HG02973 (cell line): ENCODE data around the gene MYOM1.

Source experiments
- ATAC-seq: cut with Tn5 transposase; IDR thresholded peaks from one replicate; pipeline ENCODE4 v1.9.1; 2021; ENCODE audit warnings: moderate library complexity; ENCODE audit not compliant: unreplicated experiment

Gene MYOM1

DNA sequence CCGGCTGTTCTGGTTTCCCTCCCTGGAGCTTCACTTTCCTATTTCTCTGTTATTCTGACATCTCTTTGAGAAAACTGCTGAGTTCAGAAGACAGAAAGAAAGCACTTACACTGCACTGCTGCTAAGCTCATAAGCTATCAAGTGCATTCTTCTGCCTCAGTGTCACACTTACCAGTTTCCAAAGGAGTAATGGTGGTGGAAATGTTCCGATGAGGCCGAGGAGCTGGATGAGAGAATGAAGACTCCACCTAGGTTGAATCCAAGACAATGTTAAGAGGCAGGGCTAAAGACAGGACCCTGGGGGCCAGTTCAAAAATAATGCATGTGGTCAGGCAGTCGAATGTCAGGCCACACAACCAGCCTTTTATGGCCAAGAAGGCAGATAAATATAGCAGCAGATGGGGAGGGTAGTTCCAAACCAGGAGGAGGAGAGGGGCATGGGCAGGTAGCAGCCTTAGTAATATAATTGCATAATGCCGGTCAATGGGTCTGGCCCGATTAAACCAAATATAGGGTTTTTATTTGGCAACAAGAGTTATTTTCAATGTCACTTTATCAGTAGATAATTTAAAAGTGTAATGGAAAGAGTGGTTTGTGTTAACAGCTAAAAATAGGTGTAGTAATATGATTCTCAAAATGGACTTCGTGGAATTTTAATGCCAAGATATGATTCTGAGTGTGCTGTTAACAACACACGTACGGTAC is at the start of gene MYOM1:
Gene MYOM1, minus strand, starts transcription at position 338 of the 705 bp plus-strand sequence. CDS start 4,745 bp downstream, outside the sequence.
- ATAC-seq: no peak

- no peak for ATAC-seq
Observed at GRCh38 chr18:3269241-3269913, 49.6 kb upstream of the MYOM1 start.

- no peak for ATAC-seq
Observed at GRCh38 chr18:3268306-3268705, 48.5 kb upstream of the MYOM1 start.

DNA sequence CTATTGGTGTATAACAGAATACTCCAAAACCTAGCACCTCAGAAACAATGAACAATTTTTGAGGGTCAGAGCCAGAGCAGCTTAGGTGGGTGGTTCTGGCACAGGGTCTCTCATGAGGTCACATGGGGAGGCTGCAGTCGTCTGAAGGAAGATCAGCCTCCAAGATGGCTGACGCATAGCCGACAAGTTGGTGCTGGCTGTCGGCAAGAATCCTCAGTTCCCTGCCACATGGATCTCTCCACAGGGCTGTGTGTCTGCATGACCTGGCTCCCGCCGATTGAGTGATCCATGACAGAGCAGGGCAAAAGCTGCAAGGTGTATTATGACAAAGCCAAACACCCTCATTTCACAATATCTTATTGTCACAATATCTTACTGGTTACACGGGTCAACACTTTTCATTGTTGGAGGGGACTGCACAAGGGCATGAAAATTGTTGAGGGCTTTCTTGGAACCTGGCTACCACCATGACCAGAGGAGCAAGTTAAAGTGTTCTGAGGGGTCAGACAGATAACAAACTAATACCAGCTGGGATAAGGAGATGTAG is 46.4 kb upstream of the MYOM1 start:
- ATAC-seq: no peak

DNA sequence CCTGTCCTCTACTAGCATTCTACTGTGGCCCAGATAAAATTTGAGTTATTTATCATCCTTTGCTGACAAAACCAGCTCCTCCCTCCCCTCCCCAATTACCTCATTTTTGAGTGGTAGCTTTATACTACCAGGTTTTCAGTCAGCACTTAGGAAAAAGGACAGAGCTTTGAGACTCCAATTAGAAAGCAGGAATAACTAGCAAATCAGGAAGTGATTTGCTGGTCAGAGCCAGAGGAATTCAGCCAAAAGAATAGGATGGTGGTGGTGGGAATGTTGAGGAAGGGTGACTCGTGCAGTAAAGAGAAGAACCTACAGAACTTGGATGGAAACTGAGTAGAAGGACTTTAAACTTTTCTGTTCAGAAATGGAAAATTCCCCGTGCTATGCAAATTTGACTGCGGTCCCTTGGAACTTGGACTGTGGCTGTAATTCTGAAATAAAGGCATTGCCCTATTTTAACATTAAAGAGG is 45.8 kb upstream of the MYOM1 start:
- no peak for ATAC-seq

- no peak for ATAC-seq
Observed at GRCh38 chr18:3264362-3264761, 44.6 kb upstream of the MYOM1 start.

GRCh38 chr18:3263132-3263700 is 43.4 kb upstream of the MYOM1 start:
- no peak for ATAC-seq

DNA sequence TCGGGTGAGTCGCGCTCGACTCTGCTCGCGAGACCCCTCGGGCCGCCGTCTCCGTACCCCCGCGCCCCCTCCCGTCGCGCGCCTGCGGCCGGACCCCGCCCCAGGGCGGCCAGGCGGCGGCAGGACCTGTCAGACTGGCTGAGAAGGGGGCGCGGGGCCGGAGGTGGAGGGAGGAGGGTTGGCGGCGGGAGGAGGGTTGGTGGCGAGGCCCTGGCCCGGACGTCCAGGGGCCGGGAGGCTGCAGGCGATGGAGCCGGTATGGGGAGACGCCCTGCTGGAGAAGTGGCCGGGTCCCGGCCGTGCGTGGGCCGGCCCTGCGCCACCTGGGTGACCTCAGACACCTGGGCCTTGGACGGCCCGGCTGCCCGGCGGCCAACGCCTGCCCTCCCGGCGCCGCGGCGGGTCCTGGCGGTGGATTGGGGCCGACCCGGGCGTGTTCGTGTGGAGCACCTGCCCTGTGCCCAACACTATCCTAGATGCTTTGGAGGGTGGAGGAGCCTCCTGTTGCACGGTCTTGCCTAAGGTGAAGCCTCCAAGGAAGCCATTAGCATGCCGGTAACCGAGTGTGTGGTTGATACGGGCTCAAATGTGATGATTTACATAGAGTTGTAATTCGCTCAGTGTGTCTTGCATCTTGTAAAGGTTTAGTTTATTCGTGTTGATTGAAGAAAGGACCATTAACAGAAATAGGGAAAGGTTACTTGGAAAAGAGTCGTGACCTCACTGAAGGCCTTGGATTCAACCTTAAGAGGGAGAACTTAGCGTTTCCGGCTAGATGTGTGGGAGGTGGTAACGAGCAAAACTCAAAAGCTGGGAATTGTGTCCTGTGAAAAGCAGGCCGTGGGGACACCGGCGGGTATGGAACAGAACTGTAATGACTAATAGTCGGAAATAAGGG is 42.7 kb upstream of the MYOM1 start:
- peak; percentile 33 for ATAC-seq

DNA sequence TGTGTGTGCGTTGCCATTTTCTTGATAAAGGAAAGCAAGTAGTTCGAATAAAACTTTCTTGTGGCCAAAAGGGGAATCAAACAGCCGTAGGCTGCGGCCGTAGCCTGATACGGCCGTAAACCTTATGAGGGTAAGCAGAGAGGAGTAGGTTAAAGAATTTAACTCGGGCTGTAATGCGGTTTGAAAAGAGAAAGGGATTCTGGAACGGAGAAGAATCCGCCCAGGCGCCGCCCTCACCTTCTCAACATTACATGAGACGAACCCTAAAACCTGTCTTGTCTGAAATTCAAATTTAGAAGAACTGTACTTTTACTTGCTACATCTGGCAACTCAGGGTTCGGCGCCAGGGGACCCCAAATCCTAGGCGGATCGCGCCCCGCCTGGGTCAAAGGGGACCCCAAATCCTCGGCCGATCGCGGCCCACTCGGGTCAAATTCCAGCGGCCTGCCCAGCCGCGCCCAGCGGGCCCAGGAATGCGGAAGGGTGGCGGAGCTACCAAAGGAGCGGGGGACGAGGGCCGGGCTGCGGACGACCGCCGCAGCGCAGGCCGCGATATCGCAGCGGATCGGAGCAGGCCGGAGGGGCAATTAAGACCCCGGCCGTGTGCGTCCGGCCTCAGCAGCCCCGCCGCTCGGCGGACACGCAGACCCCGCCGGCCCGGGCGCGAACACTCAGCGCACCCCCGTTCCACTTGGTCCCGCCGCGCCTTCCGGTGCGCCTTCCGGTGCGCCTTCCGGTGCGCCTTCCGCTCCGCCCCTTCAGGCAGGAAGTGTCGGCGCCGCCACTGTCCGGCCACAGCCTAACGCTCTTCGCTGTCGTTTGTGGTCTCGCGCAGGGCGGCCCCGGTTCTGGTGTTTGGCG is 41.8 kb upstream of the MYOM1 start, which contains the start of gene MYL12B:
Gene MYL12B, plus strand, starts transcription at position 761 of the 861 bp plus-strand sequence. CDS start 10,766 bp downstream, outside the sequence.
- ATAC-seq: peak; percentile 82

GRCh38 chr18:3260995-3261372 is 41.2 kb upstream of the MYOM1 start:
- no peak for ATAC-seq

DNA sequence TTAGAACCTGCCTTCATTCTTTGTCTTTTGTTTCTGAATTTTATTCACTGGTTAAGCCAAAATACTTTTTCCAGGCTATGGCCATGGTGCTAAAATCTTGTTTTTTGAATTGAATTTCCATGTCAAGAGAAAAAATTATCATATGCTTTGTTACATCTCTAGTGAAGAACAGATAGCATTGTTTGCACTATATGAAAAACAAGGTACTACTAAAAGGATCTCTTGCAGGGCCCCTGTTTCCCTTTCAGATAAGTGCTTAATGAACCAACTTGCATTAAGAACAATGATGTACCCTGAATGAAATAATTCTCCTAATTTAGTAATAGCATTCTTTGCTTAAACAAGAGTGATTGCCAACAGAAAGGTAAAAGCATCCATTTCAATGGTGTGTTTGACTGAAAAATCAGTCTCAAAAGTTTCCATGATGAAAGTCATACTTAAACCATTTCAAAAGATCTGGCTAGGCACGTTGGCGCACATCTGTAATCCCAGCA is 37.9 kb upstream of the MYOM1 start:
- no peak for ATAC-seq

DNA sequence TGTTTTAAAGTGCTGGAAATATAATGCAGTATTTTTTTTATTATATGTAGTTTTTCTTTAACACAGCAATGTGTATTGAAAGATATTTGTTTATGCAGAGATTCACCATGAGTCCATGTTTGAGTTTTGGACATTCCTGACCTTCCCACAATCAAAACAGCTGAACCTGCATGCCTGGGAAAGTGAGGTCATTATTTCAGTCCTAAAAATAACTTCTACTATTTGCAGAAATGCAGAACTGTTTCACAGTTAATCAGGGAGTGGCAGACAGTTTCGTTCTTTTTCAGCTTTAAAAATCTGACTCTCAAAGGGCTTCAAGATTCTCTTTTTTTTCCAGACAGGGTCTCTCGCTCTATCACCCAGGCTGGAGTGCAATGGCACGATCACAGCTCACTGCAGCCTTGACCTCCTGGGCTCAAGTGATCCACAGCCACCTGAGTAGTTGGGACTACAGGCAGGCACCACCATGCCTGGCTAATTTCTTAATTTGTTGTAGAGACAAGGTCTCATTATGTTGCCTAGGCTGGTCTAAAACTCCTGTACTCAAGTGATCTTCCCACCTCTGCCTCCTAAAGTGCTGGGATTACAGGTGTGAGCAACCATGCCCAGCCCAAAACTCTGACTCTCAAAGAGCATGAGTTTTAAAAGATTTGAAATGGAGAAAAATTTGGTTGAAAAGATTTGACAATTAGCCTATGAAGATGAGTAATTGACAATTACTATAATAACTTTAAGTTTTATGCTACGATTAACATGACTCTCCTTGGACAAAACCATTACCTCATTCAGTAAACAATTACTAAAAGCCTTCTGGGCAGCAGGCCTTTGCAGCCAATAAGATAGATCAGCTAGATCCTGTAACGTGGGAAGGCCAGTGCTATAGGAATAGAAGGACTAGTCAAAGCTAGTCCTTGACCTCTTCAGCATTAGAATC is 37.2 kb upstream of the MYOM1 start:
- no peak for ATAC-seq

- no peak for ATAC-seq
Observed at GRCh38 chr18:3255611-3256165, 35.9 kb upstream of the MYOM1 start.

DNA sequence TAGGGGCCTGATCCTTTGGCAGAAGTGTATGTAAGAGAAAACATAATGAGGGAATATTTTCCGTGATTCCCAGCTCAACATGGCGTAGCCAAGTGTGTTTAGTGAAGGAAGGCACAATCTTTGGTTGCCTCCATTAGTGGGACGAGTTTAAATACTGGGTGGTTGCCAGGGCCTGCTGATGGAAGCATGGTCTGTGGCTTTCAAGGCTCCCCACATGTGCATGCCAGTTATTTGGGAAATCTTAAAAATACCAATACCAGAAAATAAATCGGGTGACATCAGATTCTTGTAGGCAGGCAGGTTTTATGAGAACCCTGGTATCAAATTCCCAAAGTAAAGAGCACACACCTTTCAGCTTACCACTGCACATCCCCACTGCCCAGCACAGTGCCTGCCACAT is 35.0 kb upstream of the MYOM1 start:
- no peak for ATAC-seq

GRCh38 chr18:3252843-3253242 is 33.1 kb upstream of the MYOM1 start:
- ATAC-seq: no peak

GRCh38 chr18:3251963-3252277 is 32.2 kb upstream of the MYOM1 start:
- ATAC-seq: no peak

DNA sequence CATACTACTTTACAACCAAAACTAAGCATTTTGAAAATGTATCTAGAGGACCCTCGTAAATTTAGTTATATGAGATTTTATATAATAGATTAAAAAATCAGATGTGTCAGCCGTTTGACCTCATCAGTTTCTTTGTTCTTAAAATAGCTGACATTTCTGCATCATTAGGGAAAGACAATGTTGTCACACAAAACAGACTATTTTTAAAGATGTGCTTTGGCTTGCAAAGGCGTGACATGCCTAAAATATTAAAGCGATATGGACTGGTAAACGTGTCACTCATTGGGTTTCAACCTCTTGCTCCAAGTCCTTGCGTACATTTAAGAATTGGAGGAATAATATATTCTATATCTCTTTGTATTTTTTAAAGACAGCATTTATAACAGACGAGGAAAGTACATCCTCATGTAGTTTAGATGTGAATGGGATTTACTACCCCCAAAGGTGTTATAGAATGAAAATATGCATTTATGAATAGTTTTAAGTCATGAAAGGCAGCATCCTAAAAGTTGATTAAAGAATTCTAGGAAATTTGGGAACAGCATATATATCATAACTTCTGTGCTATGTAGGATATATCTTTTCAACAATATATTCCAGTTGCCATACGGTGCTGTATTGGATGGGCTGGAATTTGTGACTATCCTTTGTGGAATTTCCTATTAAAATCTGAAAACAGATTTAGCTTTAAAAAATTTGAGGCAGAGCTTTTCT is 31.6 kb upstream of the MYOM1 start:
- no peak for ATAC-seq
